ENCODE data around the gene PRKG1. TPM values are rescaled to one million over a fixed set of nuclear protein-coding genes. Genes with fewer than 3 reads are reported as not detected.
"Not testable (repeated sequence)": the region's sequence is repeated elsewhere in the genome, so short reads cannot be mapped to it uniquely, and the experiment has no call there.

Gene PRKG1
- polyA plus RNA-seq, 3 donors = 11.9 to 16.4 (median 13.7) TPM

DNA sequence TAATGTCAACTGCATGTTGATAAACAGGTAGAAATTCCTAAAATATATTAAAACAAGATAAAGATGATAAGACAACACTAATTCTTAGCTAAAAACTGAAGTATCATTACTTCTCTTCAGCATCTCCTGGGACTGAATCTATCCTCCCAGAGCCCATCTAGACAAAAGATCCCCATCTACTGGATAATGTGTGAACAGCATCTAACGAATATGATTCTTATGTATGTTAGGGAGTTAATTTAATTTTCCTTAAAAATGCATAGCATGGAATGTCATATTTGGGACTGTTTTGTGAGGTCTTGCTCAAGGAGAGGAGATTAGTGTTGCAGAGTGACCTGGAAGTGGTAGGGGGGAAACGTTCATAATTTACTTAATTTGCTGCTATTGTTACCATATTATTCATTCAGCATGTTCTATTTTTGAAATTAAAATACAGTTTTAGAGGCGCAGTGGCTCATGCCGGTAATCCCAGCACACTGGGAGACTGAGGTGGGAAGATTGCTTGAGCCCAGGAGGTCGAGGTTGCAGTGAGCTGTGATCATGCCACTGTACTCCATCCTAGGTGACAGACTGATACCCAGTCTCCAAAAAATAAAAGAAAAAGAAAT is 930.2 kb downstream of the PRKG1 start:
- peak in 2 of 11 donors; percentile 31 to 39 for DNase-seq (ENCODE audit: extremely low read depth in 1 of 11, low read depth in 9 of 11, low spot score in 4 of 11)

DNA sequence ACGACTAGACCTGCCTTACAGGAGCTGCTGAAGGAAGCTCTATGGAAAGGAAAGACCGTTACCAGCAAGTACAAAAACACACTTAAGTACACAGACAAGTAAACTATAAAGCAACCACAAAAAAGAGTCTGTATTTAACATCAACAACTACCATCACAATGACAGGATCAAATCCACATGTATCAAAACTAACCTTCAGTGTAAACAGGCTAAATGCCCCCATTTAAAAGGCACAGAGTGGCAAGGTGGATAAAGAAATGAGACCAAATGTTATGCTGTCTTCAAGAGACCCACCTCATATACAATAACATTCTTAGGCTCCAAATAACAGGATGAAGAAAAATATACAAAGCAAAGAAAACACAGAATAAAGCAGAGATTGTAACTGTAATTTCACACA is 932.8 kb downstream of the PRKG1 start:
- no peak for DNase-seq (ENCODE audit: extremely low read depth in 1 of 11, low read depth in 9 of 11, low spot score in 4 of 11)

- no peak for DNase-seq (ENCODE audit: extremely low read depth in 1 of 11, low read depth in 9 of 11, low spot score in 4 of 11)
Observed at GRCh38 chr10:52011118-52011517, 936.8 kb downstream of the PRKG1 start.

DNA sequence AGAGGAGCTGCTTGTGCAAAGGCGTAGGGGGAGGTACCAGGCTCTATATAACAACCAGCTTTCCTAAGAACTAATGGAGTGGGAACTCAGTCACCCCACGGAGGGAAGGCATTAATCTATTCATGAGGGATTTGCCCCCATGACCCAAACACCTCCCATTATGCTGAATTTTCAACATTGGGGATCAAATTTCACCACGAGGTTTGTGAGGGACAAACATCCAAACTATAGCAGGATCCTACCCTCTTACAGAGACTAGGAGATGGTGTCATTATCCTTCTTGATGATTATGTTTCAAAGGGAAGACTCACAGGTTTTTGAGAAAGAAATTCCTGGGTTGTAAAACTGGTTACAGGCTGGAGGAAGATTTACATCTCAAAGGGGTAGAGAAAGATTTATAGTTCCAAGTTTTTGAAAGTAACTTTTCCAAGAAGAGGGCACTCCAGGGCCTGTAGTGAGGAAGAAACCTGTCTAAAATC is 944.8 kb downstream of the PRKG1 start:
- DNase-seq (ENCODE audit: extremely low read depth in 1 of 11, low read depth in 9 of 11, low spot score in 4 of 11) = peak in 5 of 11 donors; percentile 20 to 51 (median 28)

DNA sequence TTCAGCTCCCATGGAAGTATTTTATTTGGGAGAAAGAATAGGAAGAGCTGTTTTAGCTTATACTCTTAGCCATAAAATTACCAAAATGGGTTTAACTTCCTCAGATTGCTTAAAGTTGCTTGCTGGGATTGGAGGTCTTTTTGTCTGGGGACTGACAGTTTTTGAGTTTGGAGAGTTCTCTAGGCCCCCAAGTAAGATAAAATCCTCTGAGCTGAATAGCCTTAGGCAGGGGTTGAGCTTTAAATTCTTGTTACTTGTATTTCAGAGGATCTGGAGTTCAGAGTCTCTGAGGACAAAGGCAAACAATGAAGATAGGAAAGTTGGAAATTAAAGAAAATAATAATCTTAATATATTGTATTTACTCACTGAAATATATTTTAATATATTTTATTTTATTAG is 945.4 kb downstream of the PRKG1 start:
- DNase-seq (ENCODE audit: extremely low read depth in 1 of 11, low read depth in 9 of 11, low spot score in 4 of 11) = no peak

DNA sequence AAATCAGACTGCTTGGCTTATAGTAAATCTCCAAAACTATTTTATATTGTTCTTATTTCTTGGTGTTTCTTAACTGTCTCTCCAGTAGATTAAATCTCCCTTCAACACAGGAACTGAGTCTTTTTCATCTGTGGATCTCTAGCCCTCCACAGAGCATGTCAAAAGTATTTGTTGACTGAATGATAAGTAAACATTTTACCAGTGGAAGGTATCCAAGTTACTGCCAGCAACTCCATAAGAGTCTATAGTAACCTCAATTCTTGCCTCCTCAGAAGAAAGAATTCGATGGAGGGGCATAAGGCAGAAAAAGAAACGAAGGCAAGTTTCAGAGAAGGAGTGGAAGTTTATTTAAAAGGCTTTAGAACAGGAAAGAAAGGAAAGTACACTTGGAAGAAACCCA is 945.9 kb downstream of the PRKG1 start:
- no peak for DNase-seq (ENCODE audit: extremely low read depth in 1 of 11, low read depth in 9 of 11, low spot score in 4 of 11)

DNA sequence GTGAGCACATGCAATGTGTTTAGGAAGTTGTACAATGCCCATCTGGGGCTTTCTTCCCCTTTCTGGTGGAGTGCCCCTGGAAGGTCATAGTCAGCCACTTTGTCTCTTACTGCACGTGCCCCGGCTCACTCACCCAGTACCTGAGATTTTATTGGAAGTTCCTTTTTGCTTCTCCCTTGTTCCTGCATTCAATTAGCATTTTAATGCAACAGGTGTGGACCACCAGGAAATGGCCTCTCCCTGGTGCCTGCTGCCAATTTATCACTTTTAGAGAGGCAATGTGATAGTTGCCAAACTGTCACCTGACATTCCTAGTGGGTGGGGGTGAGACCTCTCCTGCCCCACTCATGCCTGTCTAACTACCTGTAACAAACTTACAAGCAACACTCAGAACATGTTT is 946.4 kb downstream of the PRKG1 start:
- no peak for DNase-seq (ENCODE audit: extremely low read depth in 1 of 11, low read depth in 9 of 11, low spot score in 4 of 11)

DNA sequence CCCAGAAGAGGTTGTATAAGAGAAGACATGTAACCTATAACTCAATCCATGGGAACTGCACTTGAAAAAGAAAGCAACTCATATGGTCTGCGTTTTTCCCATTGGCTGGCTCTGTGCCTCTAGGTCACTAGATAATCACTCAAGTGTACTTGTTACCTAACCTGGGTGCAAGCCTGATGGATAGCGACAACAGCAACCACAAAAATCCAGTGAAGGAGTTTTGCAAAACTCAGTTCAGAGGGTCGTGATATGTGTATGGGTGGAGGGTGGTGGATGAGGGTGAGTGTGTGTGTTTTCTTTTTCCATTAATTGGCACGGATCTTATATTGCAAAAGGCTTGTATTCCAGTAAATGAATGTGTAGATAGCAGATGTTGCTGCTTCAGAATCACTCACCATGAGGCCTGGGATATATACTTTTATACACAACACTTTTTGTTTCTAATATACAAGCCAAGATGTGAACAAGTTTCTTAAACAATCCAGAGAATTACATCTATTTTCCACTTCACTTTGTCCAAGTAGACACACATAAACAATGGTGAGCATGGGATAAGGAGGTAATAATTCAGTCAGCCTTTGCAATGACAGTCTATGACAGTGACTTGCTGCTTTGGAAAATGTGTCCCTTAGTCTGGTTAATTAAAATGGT is 952.9 kb downstream of the PRKG1 start:
- no peak for DNase-seq (ENCODE audit: extremely low read depth in 1 of 11, low read depth in 9 of 11, low spot score in 4 of 11)

- no peak for DNase-seq (ENCODE audit: extremely low read depth in 1 of 11, low read depth in 9 of 11, low spot score in 4 of 11)
Observed at GRCh38 chr10:52028523-52028858, 954.2 kb downstream of the PRKG1 start.

DNA sequence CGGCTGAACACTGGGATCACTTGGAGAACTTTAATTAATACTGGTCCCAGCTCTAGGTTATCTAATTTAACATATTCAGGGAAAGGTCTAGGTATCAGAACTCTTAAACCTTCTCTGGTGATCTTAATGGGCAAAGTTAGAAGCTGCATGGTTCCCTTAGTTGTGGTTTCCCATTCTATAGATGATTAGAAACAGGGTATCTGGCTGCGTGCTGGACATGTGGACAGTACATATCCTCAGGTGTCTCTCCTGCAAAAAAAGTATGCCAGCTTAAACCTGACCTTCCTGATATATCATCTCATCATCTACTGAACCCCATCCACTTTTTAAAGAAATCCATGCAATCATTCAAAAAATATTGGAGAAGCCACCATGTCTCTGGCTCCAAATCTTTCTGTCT is 955.3 kb downstream of the PRKG1 start:
- no peak for DNase-seq (ENCODE audit: extremely low read depth in 1 of 11, low read depth in 9 of 11, low spot score in 4 of 11)

DNA sequence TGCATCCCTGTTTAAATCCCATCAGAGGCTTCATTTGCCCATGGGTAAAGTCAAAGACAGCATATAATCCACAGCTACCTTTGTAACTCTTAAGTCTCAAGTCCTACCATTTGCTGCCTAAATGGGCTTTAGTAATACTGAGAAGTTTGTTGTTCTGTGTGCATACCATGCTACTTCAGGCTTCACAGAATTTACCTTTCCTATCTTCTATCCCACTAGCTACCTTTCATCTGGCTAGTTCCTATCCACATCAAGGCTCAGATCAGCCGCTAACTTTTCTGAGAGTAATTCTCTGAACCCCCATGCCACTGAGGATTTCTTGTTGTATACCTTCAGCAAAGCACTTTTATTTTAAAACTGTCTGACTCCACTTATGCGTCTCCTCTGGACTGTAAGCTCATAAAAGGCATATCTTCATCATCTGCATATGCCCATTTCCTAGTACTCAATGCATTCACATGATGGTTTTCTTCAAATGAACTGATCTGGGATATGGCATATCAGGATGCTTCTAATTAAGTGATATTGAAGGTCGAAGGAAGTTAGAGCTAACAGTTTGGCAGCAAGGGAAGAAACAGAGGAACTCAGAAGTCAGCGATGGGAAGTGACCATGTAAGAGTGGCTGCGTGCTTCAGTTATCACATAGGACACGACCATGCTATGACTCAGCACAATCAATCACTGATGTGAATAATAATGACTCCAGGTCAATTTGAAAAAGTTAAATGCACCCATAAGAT is 955.9 kb downstream of the PRKG1 start:
- DNase-seq (ENCODE audit: extremely low read depth in 1 of 11, low read depth in 9 of 11, low spot score in 4 of 11) = no peak

DNA sequence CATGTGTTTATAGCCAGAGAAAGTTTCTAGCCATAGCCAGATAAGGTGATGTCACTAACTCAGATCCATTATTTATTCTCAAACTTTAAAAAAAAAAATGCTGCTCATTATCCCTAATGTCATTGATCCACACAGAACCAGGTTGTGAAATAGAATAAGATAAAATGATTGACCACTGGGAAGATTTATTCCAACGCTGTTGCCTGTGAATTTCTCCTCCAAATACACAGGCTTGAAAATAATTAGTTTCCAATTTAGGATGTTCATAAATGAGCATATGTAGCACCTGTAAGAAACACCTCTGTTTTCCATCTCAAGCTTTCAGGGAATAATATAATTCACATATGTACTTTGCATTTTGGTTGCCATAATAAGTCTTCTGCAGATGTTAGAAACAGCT is 956.7 kb downstream of the PRKG1 start:
- no peak for DNase-seq (ENCODE audit: extremely low read depth in 1 of 11, low read depth in 9 of 11, low spot score in 4 of 11)

GRCh38 chr10:52031771-52032170 is 957.5 kb downstream of the PRKG1 start:
- DNase-seq (ENCODE audit: extremely low read depth in 1 of 11, low read depth in 9 of 11, low spot score in 4 of 11) = no peak

- no peak for DNase-seq (ENCODE audit: extremely low read depth in 1 of 11, low read depth in 9 of 11, low spot score in 4 of 11)
Observed at GRCh38 chr10:52032681-52033629, 958.7 kb downstream of the PRKG1 start.

DNA sequence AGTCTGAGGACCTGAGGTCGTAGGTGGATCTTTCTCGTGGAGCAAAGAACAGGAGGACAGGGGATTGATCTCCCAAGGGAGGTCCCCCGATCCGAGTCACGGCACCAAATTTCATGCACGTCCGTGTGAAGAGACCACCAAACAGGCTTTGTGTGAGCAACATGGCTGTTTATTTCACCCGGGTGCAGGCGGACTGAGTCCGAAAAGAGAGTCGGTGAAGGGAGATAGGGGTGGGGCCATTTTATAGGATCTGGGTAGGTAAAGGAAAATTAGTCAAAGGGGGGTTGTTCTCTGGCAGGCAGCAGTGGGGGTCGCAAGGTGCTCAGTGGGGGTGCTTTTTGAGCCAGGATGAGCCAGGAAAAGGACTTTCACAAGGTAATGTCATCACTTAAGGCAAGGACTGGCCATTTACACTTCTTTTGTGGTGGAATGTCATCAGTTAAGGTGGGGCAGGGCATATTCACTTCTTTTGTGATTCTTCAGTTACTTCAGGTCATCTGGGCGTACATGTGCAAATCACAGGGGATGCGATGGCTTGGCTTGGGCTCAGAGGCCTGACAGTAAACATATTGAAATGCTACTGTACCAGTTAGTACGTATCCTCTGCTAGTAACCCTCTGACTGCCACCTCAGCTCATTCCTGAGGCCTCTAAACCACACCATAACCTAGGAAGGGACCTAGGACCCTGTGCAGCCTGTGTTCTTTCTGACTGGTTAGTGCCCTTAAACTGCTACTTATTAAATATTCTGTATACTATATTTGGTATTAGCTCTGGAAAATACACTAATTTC is 964.9 kb downstream of the PRKG1 start:
- not testable (repeated sequence) for DNase-seq (ENCODE audit: extremely low read depth in 1 of 11, low read depth in 9 of 11, low spot score in 4 of 11)

GRCh38 chr10:52040486-52040885 is 966.2 kb downstream of the PRKG1 start:
- no peak for DNase-seq (ENCODE audit: extremely low read depth in 1 of 11, low read depth in 9 of 11, low spot score in 4 of 11)

GRCh38 chr10:52043811-52044210 is 969.5 kb downstream of the PRKG1 start:
- no peak for DNase-seq (ENCODE audit: extremely low read depth in 1 of 11, low read depth in 9 of 11, low spot score in 4 of 11)

DNA sequence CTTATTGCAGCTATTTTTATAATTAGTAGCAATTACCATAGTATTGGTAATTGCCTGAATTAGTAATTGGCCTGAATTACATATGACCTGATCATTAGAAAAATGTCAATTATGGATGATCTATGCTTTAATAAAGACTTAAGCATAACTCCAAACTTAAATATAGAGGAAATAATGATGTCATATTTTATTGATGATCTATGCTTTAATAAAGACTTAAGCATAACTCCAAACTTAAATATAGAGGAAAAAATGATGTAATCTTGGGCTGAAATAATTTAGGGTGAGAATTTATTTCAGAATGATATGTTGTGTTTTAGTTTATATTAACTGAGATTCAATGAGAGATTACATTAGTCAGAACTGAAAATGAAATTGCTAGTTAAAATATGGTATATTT is 973.8 kb downstream of the PRKG1 start:
- DNase-seq (ENCODE audit: extremely low read depth in 1 of 11, low read depth in 9 of 11, low spot score in 4 of 11) = no peak

All from renal cortex interstitium (tissue), 11 donors.